ENCODE data around the gene SLC25A24.
"Not testable (repeated sequence)": the region's sequence is repeated elsewhere in the genome, so short reads cannot be mapped to it uniquely, and the experiment has no call there.

GRCh38 chr1:108239426-108239825 is 39.3 kb upstream of the SLC25A24 start:
- TF ChIP-seq CTCF, POLR2A (IDR thresholded peaks at IDR 0.05): not testable (repeated sequence)
